ENCODE data around the gene RBM26. TPM values are rescaled to one million over a fixed set of nuclear protein-coding genes. Genes with fewer than 3 reads are reported as not detected.

RBM26 gene
- total and polyA plus RNA-seq, 2 of the 4 experiments (the other 2 are of a cell fraction), result 17.6 to 18.1 TPM

DNA sequence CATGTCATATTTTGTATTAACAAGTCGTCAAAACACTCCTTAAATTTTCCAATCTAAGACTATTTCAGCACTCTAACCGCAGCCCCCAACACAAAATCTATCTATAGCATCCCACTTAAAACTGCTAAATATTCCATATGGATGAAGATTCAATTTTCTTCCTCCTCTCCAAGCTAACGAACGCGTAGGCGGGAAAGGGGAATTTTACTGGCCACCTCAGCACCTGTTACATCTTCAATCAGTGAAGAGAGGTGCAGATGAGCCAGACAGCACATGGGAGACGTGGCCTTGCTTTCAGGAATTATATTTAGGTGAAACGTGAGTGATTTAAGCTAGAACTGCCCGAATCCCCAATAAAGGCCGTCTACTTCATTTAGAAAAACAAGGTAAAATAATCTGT is 1.1 kb downstream of the RBM26 start:
- DNase-seq (no peak), ATAC-seq (ENCODE audit: low read depth) (no peak)
- peaks cover 3% of the 10 kb centered on the region; the same call in 1 of the 2 replicates for H3K4me1 ChIP-seq (ENCODE audit: control insufficient read depth, insufficient read depth, low read length)
- H2BK20ac ChIP-seq (ENCODE audit: low read depth, low read length), result no peak overlapping the region
- no peak overlapping the region for H4K5ac ChIP-seq (ENCODE audit: low read depth, low read length)
- H3K9me1 ChIP-seq (ENCODE audit: insufficient read depth, low read length), result no peaks in the 10 kb centered on the region; the same call in 1 of the 2 replicates
- peak overlapping the region; percentile 74; the same call in 1 of the 2 replicates for H3K4ac ChIP-seq (ENCODE audit: low read depth, low read length)
- ChIA-PET CTCF (no interaction called here), POLR2A (ENCODE audit: unreplicated experiment) (no interaction called here)
- peak overlapping the region; percentile 95; the same call in 1 of the 2 replicates for H3K56ac ChIP-seq (ENCODE audit: extremely low read depth, insufficient read depth, low read length)
- H4K8ac ChIP-seq (ENCODE audit: low read depth in 2 of 2, low read length in 2 of 2), result peak overlapping the region; percentile 11 to 99; a peak in 3 of 4 replicates
- peaks cover 2% of the 10 kb centered on the region; the same call in 1 of the 2 replicates for H3K36me3 ChIP-seq (ENCODE audit: control insufficient read depth, insufficient read depth, low read length)
- intact Hi-C loops (cut with micrococcal nuclease), result no loop called here
- no peak overlapping the region for H2BK15ac ChIP-seq (ENCODE audit: low read depth, low read length)
- H2AFZ ChIP-seq (replicated peaks; ENCODE audit: low read length, poor library complexity), result no peak overlapping the region
- H3K27me3 ChIP-seq (ENCODE audit: control insufficient read depth, insufficient read depth, low read length), result no peaks in the 10 kb centered on the region
- H3K23ac ChIP-seq (ENCODE audit: low read depth, low read length), result peak overlapping the region; percentile 76
- no peak overlapping the region for H2BK5ac ChIP-seq (ENCODE audit: low read depth, low read length, poor library complexity, severe bottlenecking)
- peak overlapping the region; percentile 98 for H3K4me2 ChIP-seq (ENCODE audit: low read depth, low read length)
- peak overlapping the region; percentile 98 for H3K9ac ChIP-seq (ENCODE audit: low read depth, low read length)
- H3K9me3 ChIP-seq (ENCODE audit: control insufficient read depth, insufficient read depth, low read length), result no peaks in the 10 kb centered on the region
- no peak overlapping the region for H4K91ac ChIP-seq (ENCODE audit: insufficient read depth, low read depth, low read length)
- no CpG with 5 or more reads among the region's 10 CpGs for WGBS, 2 experiments (ENCODE audit: extremely low coverage in 2 of 2, insufficient read length in 1 of 2)
- dilution Hi-C loops (cut with HindIII; ENCODE audit: low sequenced_read_pairs, unreplicated experiment), result no loop called here
- H2AK5ac ChIP-seq (ENCODE audit: low read depth, low read length), result peak overlapping the region; percentile 52; the same call in 1 of the 2 replicates
- in situ Hi-C loops (cut with MboI; ENCODE audit: low sequenced_read_pairs), result loop anchor here (25.0 kb wide), 1 partner anchor 932 kb away; the partner anchor contains the start of gene SPRY2
- TF ChIP-seq RCOR1 (IDR thresholded peaks at IDR 0.05; ENCODE audit: insufficient replicate concordance, low read length) (no peak), RFX5 (IDR thresholded peaks at IDR 0.05; ENCODE audit: low read depth, low read length) (no peak)
- H2AK9ac ChIP-seq (replicated peaks; ENCODE audit: low read depth, low read length, poor library complexity), result no peak overlapping the region
- H4K20me1 ChIP-seq (ENCODE audit: insufficient read depth, low read length), result peaks cover 33% of the 10 kb centered on the region
- H3K79me1 ChIP-seq (ENCODE audit: low read depth in 1 of 2, low read length in 2 of 2), result peaks cover 19 to 47% of the 10 kb centered on the region in 2 experiments
- peak overlapping the region; percentile 72 for H3K14ac ChIP-seq (replicated peaks; ENCODE audit: low read depth, low read length)
- no peak overlapping the region for H2BK120ac ChIP-seq (ENCODE audit: low read depth, low read length)
- BruUV-seq (replicated peaks), result TSS peak; percentile 16
- H3K27ac ChIP-seq (ENCODE audit: insufficient read depth, low read length), result peak overlapping the region; percentile 36; the same call in 1 of the 2 replicates
- H3K18ac ChIP-seq (ENCODE audit: low read depth, low read length), result no peak overlapping the region
- H3K4me3 ChIP-seq (ENCODE audit: insufficient read depth, low read depth, low read length), result peak overlapping the region; percentile 89

All from IMR-90 (cell line).